Limb (tissue), 2 donors: ENCODE data around the gene FGF12.

Source experiments
- DNase-seq, 2 donors: peaks; one replicate each; pipeline ENCODE4 v3.0.0-alpha.2; 2016; ENCODE audit errors: extremely low spot score in 2 of 2

The FGF12 gene

GRCh38 chr3:192262001-192262400 lies 465.3 kb downstream of the FGF12 start:
- DNase-seq: no peak

DNA sequence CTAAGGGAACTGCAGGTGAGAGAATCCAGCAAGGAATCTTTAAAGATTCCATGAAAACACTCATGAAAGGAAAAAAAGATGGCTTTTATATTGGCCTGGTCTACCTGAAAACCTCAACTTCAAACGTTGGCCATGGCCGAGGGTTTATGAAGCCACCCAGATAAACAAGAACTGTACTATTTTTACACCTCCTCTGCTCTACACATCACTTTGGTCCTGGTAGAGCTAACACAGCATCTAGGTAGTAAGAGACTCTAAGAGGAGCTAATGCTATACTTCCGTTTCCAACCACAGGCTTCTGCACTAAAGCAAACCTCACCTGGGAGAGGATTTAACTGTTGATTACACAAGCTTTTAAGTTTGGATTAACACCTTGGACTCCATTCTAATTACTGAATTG lies 466.2 kb downstream of the FGF12 start:
- no peak for DNase-seq

- no peak for DNase-seq
Measured at GRCh38 chr3:192260116-192261010, 467.0 kb downstream of the FGF12 start.

DNA sequence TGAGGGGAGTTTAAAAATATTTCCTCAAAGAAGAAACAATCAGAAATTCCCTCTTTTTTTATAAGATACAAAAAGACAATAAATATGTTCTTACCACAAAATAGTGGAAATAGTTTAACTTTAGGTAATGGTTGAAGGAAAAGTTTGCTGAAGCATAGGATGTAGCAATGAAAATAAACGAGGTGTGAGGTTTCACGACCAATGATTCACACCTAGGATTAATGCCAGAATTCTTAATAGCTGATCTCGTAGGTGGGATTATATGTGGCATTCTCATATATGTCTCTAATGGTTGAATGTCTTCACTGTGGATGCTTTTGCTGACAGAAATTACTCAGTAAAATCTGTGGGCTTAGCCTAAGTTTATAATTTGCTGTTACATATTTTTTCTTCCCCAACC lies 467.7 kb downstream of the FGF12 start:
- no peak for DNase-seq

GRCh38 chr3:192258721-192259120 lies 468.6 kb downstream of the FGF12 start:
- DNase-seq: no peak

GRCh38 chr3:192255839-192256238 lies 471.5 kb downstream of the FGF12 start:
- no peak for DNase-seq

DNA sequence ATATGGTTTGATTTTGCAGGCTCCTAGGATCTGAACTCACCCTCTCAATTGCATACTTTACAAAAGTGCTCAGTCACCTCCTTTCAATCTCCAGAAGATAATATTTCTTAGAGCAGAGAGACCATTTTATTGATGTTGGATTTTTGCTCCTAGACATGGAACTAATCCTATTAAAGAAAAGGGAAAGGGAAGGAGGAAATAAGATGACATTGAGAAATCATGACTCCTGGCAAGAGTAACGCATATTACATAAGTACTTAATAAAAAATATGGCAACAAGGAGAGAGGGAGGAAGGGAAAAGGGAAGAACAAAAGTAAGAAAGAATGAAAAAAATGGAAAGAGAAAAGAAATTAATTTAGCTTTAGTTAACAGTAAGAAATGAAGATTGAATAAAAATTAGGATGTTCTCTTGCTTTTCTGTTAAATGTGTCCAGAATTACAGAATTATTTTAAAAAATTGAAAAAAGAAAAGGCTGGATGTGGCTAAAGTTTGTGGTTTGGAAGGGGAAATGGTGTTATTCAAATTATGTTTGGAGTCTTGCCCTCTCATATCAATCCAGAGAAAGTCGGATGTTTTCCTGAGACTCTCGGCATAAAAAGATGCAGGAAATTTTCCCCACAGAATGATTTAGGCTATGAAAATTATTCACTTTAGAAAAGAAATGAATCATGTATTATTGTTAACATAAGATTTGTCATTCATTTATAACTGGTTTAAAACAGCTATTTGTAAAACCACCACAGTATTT lies 474.0 kb downstream of the FGF12 start:
- no peak for DNase-seq

- DNase-seq: no peak
Measured at GRCh38 chr3:192249516-192249915, 477.8 kb downstream of the FGF12 start.

- no peak for DNase-seq
Measured at GRCh38 chr3:192246847-192247559, 480.3 kb downstream of the FGF12 start.

DNA sequence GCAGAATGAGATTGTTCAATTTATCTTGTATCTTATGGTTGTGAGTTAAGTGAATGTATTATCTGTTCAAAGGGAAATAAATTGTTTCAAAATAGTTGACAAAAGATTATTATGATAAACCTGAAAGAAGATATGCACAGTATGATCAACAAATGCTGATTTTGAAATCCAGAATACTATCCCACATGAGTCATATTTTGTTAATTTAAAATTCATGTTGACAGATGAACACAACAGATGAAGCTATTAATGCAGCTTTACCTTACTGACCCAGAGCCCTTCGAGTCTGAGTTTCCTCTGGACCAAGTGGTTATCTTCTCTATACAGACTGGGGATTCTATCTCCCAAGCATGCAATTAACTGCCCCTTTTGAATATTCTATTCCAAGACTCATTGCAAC lies 482.8 kb downstream of the FGF12 start:
- DNase-seq: no peak

- no peak for DNase-seq
Measured at GRCh38 chr3:192239956-192240355, 487.4 kb downstream of the FGF12 start.

DNA sequence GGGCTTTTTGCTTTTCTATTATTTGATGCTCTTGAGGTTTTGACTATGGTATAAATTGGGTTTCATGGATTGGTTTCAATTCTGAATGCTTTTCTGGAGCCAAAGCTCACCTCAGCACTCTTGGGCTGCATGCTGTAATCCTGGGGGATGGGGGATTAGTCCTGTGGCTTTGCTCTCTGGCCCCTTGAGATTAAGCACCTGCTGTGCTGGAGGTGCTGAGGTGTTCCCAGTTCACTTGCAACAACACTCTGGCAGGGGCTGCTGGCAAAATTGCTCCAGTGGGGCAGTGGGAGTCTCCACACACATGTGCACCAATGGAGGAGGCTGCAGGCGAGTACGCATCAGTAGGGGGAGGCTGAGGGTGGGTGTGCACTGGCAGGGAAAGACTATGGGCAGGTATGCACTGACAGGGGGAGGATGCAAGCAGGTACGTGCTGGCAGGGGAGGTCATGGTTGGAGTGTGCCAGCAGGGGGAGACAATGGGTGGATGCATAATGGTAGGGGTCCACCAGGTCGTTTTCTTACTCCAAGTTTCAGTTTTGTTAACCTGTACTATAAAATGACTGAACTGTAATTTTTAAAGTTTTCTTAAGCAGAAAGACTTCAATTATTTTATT lies 489.2 kb downstream of the FGF12 start:
- DNase-seq: no peak

GRCh38 chr3:192229866-192230265 lies 497.5 kb downstream of the FGF12 start:
- no peak for DNase-seq

DNA sequence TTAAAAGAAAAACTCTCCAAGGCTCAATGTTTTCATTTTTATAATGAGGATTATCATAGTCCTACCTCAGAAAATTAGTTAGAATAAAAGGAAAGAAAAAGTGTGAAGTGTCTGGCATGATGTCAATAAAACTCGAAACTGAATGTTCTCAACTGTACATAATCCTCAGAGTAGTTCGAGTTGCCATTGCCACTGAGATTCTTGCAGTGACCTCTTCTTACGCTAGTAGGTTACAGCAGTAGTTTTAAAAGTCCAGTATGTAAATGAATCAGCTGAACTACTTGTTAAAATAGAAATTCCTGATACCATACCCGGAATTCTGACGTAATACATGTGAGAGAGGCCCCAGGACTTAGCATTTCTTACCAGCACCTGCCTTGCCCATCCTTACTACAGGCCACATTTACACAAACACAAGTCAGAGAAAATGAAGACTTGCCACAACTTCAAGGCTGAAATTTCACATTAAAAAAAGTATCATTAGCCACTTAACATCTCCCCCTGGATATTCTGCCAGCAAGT lies 502.6 kb downstream of the FGF12 start:
- DNase-seq: no peak

DNA sequence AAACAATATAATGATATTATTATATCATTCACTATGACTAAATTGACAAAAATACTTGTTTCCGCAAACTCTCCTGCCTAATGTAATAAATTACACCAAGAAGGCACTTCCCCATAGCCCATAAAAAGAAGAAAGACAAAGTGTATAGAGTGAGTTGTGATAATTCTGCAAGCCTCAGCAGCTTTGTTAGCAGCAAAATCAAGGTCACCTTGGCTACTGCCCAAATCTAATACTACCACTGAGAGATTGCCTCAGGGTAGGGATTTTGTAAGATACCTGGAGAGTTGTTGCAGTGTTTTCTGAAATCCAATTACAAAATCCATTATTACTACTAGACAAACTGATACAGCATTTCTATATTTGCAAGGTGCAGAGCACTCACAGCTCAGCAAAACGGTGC lies 503.5 kb downstream of the FGF12 start:
- no peak for DNase-seq

GRCh38 chr3:192220915-192221314 lies 506.4 kb downstream of the FGF12 start:
- DNase-seq: no peak

DNA sequence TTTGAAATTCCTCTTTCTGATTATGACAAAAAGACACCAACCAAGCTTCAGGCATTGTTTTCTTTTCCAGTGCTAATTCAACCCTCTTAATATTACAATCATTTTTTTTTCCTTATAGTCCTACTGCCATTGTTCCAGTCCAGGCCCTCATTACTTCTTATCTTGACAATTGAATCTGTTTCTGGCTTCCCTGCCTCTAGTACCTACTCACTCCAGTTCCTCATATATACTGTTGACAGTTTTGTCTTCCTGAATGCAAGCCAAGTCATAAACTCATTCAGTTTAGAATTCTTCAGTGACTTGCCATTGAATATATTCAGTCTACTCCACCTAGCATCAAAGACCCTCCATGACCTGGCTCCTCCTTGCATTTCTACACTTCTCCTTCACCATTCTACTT lies 507.4 kb downstream of the FGF12 start:
- DNase-seq: no peak

- DNase-seq: no peak
Measured at GRCh38 chr3:192216067-192216466, 511.3 kb downstream of the FGF12 start.

- no peak for DNase-seq
Measured at GRCh38 chr3:192212979-192213378, 514.4 kb downstream of the FGF12 start.

- DNase-seq: no peak
Measured at GRCh38 chr3:192212335-192212734, 515.0 kb downstream of the FGF12 start.

DNA sequence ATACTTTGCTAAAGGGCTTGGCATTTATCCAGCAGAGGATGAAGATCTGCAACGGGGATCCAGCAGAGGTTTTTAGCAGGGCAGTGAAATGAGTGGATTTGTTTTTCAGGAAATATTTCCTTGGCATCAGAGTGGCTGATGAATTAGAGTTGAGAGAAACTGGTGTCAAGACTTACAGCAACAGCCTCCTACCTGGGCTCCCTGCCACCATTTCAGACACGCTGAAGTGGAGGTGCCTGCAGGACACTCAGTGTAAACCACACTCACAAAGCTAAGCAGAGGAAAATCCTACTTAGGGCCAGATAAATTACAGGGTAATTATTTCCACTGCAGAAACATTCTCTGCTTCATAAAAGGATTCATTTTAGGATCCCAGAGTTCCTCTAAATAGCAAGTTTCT lies 519.7 kb downstream of the FGF12 start:
- DNase-seq: no peak
